ENCODE data around the gene TRAPPC1. TPM values are rescaled to one million over a fixed set of nuclear protein-coding genes. Genes with fewer than 3 reads are reported as not detected.

TRAPPC1 gene
- total RNA-seq, 1 experiment from 2014 or later: 26.4 TPM

DNA sequence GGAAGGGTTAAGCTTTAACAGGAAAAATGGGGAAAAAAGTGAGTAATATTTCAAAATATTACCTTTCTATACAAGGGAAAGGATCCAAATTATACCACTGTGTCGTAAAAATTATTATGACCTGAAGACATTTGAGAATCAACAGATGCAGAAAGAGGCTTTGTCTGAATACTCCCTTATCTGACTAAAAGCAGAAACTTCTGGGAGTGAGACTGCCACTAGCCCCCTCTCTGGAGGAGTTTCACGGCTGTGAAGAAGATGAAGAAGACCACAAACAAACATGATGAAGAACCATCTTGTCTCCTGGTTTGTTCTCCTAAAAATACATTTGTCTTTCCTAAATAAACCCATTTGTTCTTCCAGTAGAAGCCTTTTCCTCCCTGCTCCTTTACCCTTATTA lies 29.7 kb upstream of the TRAPPC1 start:
- no peak for ATAC-seq
- H3K4me2 ChIP-seq (ENCODE audit: low read length): no peak overlapping the region
- H3K9me2 ChIP-seq (replicated peaks; ENCODE audit: low read length): no peaks in the 10 kb centered on the region
- intact Hi-C loops (cut with micrococcal nuclease): no loop called here
- ChIA-PET POLR2A (ENCODE audit: unreplicated experiment) (no interaction called here), CTCF (no interaction called here)
- H3K4me3 ChIP-seq (ENCODE audit: low read length): no peak overlapping the region
- TF ChIP-seq, protein P1, sequence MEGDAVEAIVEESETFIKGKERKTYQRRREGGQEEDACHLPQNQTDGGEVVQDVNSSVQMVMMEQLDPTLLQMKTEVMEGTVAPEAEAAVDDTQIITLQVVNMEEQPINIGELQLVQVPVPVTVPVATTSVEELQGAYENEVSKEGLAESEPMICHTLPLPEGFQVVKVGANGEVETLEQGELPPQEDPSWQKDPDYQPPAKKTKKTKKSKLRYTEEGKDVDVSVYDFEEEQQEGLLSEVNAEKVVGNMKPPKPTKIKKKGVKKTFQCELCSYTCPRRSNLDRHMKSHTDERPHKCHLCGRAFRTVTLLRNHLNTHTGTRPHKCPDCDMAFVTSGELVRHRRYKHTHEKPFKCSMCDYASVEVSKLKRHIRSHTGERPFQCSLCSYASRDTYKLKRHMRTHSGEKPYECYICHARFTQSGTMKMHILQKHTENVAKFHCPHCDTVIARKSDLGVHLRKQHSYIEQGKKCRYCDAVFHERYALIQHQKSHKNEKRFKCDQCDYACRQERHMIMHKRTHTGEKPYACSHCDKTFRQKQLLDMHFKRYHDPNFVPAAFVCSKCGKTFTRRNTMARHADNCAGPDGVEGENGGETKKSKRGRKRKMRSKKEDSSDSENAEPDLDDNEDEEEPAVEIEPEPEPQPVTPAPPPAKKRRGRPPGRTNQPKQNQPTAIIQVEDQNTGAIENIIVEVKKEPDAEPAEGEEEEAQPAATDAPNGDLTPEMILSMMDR (conservative IDR thresholded peaks at IDR 0.05; ENCODE audit: low read depth, low read length): no peak
- TF ChIP-seq EZH2phosphoT487 (IDR thresholded peaks at IDR 0.05; ENCODE audit: borderline replicate concordance, low read length) (no peak), EZH2 (IDR thresholded peaks at IDR 0.05; ENCODE audit: low read length, unreplicated experiment) (no peak)
- H2AFZ ChIP-seq (ENCODE audit: low read length): no peak overlapping the region
- no TSS peak for BruUV-seq (replicated peaks)
- H3K9me3 ChIP-seq (ENCODE audit: low read length): no peaks in the 10 kb centered on the region
- no peak overlapping the region for H3K9ac ChIP-seq (ENCODE audit: low read length)
- H3K36me3 ChIP-seq (ENCODE audit: low read depth, low read length): no peaks in the 10 kb centered on the region
- H3K79me2 ChIP-seq (ENCODE audit: low read length): no peaks in the 10 kb centered on the region
- DNase-seq: no peak
- H3K27ac ChIP-seq (ENCODE audit: low read length): no peak overlapping the region
- H4K20me1 ChIP-seq (ENCODE audit: low read length): no peaks in the 10 kb centered on the region
- H3K4me1 ChIP-seq (ENCODE audit: insufficient read depth, low read length): peaks cover 4% of the 10 kb centered on the region
- no peaks in the 10 kb centered on the region for H3K27me3 ChIP-seq (ENCODE audit: low read length)
- H3F3A ChIP-seq (ENCODE audit: low read length, unreplicated experiment): no peaks in the 10 kb centered on the region

DNA sequence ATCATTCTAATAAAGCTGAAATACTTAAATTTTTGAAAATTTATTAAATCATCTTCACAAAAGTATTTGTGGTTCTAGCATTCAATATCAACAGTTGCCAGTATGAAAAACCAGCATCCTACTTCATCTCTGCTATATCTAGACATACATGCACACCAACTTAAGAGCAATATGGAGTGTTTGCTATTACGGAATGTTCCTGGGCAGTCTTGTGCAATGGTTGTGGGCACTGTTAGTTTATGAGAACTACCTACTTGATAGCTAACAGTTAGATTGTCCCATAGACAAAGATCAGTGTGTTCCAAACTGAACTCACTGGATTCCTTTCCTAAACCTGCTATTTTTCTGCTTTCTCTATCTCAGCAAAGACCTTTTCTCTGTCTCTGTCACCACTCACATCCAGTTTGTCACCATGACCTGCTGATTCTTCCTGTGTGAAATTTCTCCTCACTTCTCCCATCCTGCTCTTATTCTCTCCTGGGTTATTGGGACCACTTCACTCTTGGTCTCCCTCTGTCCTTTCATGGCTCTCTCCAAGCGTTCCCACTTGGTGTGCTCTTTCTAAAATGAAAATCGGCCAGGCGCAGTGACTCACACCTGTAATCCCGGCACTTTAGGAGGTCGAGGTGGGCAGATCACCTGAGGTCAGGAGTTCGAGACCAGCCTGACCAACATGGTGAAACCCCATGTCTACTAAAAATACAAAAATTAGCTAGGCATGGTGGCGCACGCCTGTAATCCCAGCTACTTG lies 27.9 kb upstream of the TRAPPC1 start:
- H3K36me3 ChIP-seq (ENCODE audit: low read depth, low read length): no peaks in the 10 kb centered on the region
- no TSS peak for BruUV-seq (replicated peaks)
- no peaks in the 10 kb centered on the region for H4K20me1 ChIP-seq (ENCODE audit: low read length)
- no peaks in the 10 kb centered on the region for H3K9me2 ChIP-seq (replicated peaks; ENCODE audit: low read length)
- H3K79me2 ChIP-seq (ENCODE audit: low read length): no peaks in the 10 kb centered on the region
- DNase-seq (no peak), ATAC-seq (no peak)
- H3K27ac ChIP-seq (ENCODE audit: low read length): no peak overlapping the region
- no peaks in the 10 kb centered on the region for H3K27me3 ChIP-seq (ENCODE audit: low read length)
- no peaks in the 10 kb centered on the region for H3K9me3 ChIP-seq (ENCODE audit: low read length)
- H3K4me2 ChIP-seq (ENCODE audit: low read length): no peak overlapping the region
- TF ChIP-seq, protein P1 (conservative IDR thresholded peaks at IDR 0.05; ENCODE audit: low read depth, low read length): no peak
- TF ChIP-seq EZH2phosphoT487 (IDR thresholded peaks at IDR 0.05; ENCODE audit: borderline replicate concordance, low read length): no peak
- TF ChIP-seq EZH2 (IDR thresholded peaks at IDR 0.05; ENCODE audit: low read length, unreplicated experiment): no peak
- ChIA-PET CTCF (interaction anchor here (0.5 kb wide), 1 partner anchor 30 kb away, joined by 6 read pairs; no protein-coding TSS in a partner anchor), POLR2A (ENCODE audit: unreplicated experiment) (no interaction called here)
- no peak overlapping the region for H2AFZ ChIP-seq (ENCODE audit: low read length)
- H3K4me1 ChIP-seq (ENCODE audit: insufficient read depth, low read length): peaks cover 4% of the 10 kb centered on the region
- intact Hi-C loops (cut with micrococcal nuclease): no loop called here
- no peaks in the 10 kb centered on the region for H3F3A ChIP-seq (ENCODE audit: low read length, unreplicated experiment)
- H3K9ac ChIP-seq (ENCODE audit: low read length): no peak overlapping the region
- no peak overlapping the region for H3K4me3 ChIP-seq (ENCODE audit: low read length)

DNA sequence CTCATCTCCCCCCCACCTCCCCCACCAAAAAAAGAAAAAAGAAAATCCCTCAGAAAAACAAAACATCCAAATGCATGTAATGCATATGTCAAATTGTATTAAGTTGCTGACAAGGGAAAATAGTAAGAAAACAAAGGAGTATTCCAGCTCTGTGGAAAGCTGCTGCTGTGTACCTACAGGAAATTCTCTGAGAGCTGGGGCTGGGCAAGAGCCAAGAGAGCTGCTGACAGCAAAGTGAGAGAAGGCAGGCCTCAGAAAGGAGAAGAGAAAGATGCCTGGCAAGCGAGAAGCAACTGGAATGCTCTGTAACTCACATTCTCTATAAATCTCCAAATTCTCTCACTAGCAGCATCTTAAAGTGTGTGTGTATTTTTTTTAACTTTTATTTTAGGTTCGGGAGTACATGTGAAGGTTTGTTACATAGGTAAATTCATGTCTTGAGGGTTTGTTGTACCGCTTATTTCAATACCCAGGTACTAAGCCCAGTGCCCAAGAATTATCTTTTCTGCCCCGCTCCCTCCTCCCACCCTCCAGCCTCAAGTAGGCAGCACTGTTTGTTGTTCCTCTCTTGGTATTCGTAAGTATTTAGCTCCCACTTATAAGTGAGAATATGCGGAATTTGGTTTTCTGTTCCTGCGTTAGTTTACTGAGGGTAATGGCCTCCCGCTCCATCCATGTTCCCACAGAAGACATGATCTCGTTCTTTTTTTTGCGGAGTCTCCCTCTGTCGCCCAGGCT lies 24.7 kb upstream of the TRAPPC1 start:
- TF ChIP-seq EZH2 (IDR thresholded peaks at IDR 0.05; ENCODE audit: low read length, unreplicated experiment) (no peak), EZH2phosphoT487 (IDR thresholded peaks at IDR 0.05; ENCODE audit: borderline replicate concordance, low read length) (no peak)
- TF ChIP-seq, protein P1 (conservative IDR thresholded peaks at IDR 0.05; ENCODE audit: low read depth, low read length): no peak
- Histone ChIP-seq H3K27me3 (ENCODE audit: low read length) (no peaks in the 10 kb centered on the region), H3K9ac (ENCODE audit: low read length) (no peak overlapping the region), H3K36me3 (ENCODE audit: low read depth, low read length) (no peaks in the 10 kb centered on the region), H3K27ac (ENCODE audit: low read length) (no peak overlapping the region), H2AFZ (ENCODE audit: low read length) (no peak overlapping the region), H4K20me1 (ENCODE audit: low read length) (no peaks in the 10 kb centered on the region), H3K9me3 (ENCODE audit: low read length) (no peaks in the 10 kb centered on the region), H3K4me1 (ENCODE audit: insufficient read depth, low read length) (peaks cover 4% of the 10 kb centered on the region), H3F3A (ENCODE audit: low read length, unreplicated experiment) (no peaks in the 10 kb centered on the region), H3K4me3 (ENCODE audit: low read length) (no peak overlapping the region), H3K79me2 (ENCODE audit: low read length) (no peaks in the 10 kb centered on the region), H3K9me2 (replicated peaks; ENCODE audit: low read length) (no peaks in the 10 kb centered on the region), H3K4me2 (ENCODE audit: low read length) (no peak overlapping the region)
- CTCF ChIA-PET: no interaction called here
- ATAC-seq (no peak), DNase-seq (no peak)
- intact Hi-C loops (cut with micrococcal nuclease): no loop called here
- POLR2A ChIA-PET (ENCODE audit: unreplicated experiment): no interaction called here
- no TSS peak for BruUV-seq (replicated peaks)
